ENCODE data around the gene PLA2G2C.
A peak's percentile ranks its signal among the peaks of the same experiment; 100 is the strongest.

The PLA2G2C gene

GRCh38 chr1:20215716-20216115 lies 29.4 kb upstream of the PLA2G2C start:
- H3K36me3 ChIP-seq (ENCODE audit: control insufficient read depth, insufficient read depth, low read length) = no peaks in the 10 kb centered on the region
- H3K4me1 ChIP-seq = peaks cover 12% of the 10 kb centered on the region
- no peak overlapping the region for H3K4me2 ChIP-seq (ENCODE audit: low read length)
- TF ChIP-seq, protein P1, sequence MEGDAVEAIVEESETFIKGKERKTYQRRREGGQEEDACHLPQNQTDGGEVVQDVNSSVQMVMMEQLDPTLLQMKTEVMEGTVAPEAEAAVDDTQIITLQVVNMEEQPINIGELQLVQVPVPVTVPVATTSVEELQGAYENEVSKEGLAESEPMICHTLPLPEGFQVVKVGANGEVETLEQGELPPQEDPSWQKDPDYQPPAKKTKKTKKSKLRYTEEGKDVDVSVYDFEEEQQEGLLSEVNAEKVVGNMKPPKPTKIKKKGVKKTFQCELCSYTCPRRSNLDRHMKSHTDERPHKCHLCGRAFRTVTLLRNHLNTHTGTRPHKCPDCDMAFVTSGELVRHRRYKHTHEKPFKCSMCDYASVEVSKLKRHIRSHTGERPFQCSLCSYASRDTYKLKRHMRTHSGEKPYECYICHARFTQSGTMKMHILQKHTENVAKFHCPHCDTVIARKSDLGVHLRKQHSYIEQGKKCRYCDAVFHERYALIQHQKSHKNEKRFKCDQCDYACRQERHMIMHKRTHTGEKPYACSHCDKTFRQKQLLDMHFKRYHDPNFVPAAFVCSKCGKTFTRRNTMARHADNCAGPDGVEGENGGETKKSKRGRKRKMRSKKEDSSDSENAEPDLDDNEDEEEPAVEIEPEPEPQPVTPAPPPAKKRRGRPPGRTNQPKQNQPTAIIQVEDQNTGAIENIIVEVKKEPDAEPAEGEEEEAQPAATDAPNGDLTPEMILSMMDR (IDR thresholded peaks at IDR 0.05) = no peak
- H3K4me3 ChIP-seq (ENCODE audit: low read depth, low read length) = no peak overlapping the region
- no peaks in the 10 kb centered on the region for H3K9me3 ChIP-seq (ENCODE audit: control insufficient read depth, low read length)
- no peak overlapping the region for H2AFZ ChIP-seq
- H3K79me2 ChIP-seq = no peaks in the 10 kb centered on the region
- H3K27me3 ChIP-seq (ENCODE audit: control insufficient read depth, insufficient read depth, low read length) = no peaks in the 10 kb centered on the region
- no peak overlapping the region for H3K9ac ChIP-seq
- H3K27ac ChIP-seq = no peak overlapping the region

DNA sequence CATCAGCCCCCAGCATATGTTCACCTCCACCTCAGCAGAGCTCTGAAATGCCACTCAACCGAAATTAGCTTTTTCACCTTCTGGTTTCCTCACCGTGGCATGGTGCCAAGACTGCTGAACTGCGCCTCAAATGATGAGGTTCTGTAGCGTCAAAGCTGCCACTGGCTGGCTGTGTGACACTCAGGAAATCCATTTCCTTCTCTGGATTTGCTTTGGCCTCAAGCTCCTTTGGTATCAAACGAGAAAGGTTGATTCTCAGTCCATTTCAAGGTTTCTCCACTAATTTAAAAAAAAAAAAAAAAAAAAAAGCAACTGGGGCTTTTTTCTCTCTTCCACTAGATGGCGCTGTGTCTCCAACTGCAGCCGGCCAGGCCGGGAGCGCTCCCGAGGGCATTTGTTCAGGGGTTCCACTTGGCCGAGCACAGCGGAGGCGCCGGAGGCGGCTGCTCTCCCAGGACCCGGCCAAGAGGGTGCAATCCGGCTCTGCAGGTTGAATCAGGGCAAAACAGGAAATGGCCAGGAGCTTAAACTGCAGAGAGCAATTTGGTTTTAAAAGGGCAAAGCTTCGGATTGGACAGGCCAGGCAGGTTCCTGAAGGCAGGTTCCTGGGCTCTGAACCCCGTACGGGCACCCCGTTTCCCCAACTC lies 26.5 kb upstream of the PLA2G2C start:
- H3K27ac ChIP-seq = peak overlapping the region; percentile 87
- peaks cover 7% of the 10 kb centered on the region for H3K4me1 ChIP-seq
- H3K36me3 ChIP-seq (ENCODE audit: control insufficient read depth, insufficient read depth, low read length) = no peaks in the 10 kb centered on the region
- H3K9me3 ChIP-seq (ENCODE audit: control insufficient read depth, low read length) = no peaks in the 10 kb centered on the region
- peak overlapping the region; percentile 83 for H2AFZ ChIP-seq
- H3K4me3 ChIP-seq (ENCODE audit: low read depth, low read length) = no peak overlapping the region
- no peak overlapping the region for H3K9ac ChIP-seq
- TF ChIP-seq, protein P1 (IDR thresholded peaks at IDR 0.05) = peak; percentile 90
- H3K27me3 ChIP-seq (ENCODE audit: control insufficient read depth, insufficient read depth, low read length) = no peaks in the 10 kb centered on the region
- peak overlapping the region; percentile 57 for H3K4me2 ChIP-seq (ENCODE audit: low read length)
- no peaks in the 10 kb centered on the region for H3K79me2 ChIP-seq

- no peaks in the 10 kb centered on the region for H3K9me3 ChIP-seq (ENCODE audit: control insufficient read depth, low read length)
- no peaks in the 10 kb centered on the region for H3K27me3 ChIP-seq (ENCODE audit: control insufficient read depth, insufficient read depth, low read length)
- no peaks in the 10 kb centered on the region for H3K36me3 ChIP-seq (ENCODE audit: control insufficient read depth, insufficient read depth, low read length)
- TF ChIP-seq, protein P1 (IDR thresholded peaks at IDR 0.05) = no peak
- no peak overlapping the region for H3K9ac ChIP-seq
- peaks cover 7% of the 10 kb centered on the region for H3K4me1 ChIP-seq
- peak overlapping the region; percentile 57 for H3K4me2 ChIP-seq (ENCODE audit: low read length)
- H2AFZ ChIP-seq = peak overlapping the region; percentile 58
- no peaks in the 10 kb centered on the region for H3K79me2 ChIP-seq
- H3K27ac ChIP-seq = peak overlapping the region; percentile 87
- H3K4me3 ChIP-seq (ENCODE audit: low read depth, low read length) = no peak overlapping the region
Observed at GRCh38 chr1:20212085-20212684, 25.9 kb upstream of the PLA2G2C start.

GRCh38 chr1:20211511-20211931 lies 25.2 kb upstream of the PLA2G2C start:
- Histone ChIP-seq H3K27me3 (ENCODE audit: control insufficient read depth, insufficient read depth, low read length) (no peaks in the 10 kb centered on the region), H3K27ac (no peak overlapping the region), H3K4me1 (peaks cover 7% of the 10 kb centered on the region), H3K9ac (no peak overlapping the region), H3K79me2 (no peaks in the 10 kb centered on the region), H3K36me3 (ENCODE audit: control insufficient read depth, insufficient read depth, low read length) (no peaks in the 10 kb centered on the region), H2AFZ (no peak overlapping the region), H3K4me2 (ENCODE audit: low read length) (no peak overlapping the region), H3K4me3 (ENCODE audit: low read depth, low read length) (no peak overlapping the region), H3K9me3 (ENCODE audit: control insufficient read depth, low read length) (no peaks in the 10 kb centered on the region)
- TF ChIP-seq, protein P1 (IDR thresholded peaks at IDR 0.05) = no peak
